Activated CD4-positive, alpha-beta memory T cell treated with anti-CD3 and anti-CD28 coated beads, Interleukin-2, amount 10 ng/mL, durations not matched to agents 7 days and 5 days (primary cell): ENCODE results near the gene PRKCE. TPM values are rescaled to one million over a fixed set of nuclear protein-coding genes. Genes with fewer than 3 reads are reported as not detected.

ENCODE experiments used
- total RNA-seq, 2 experiments: library from RNA; stranded (reverse); gene quantifications; one replicate each; pipeline ENCODE4 v1.2.3, GENCODE V29; 2021

The PRKCE gene
- total RNA-seq, 2 experiments from 2014 or later, result 20.6 to 23.3 TPM

Other genes with a start within 250 kb of the PRKCE start
- gene SRBD1, start 40.4 kb upstream of the PRKCE start, total RNA-seq, result 10 to 100 TPM; 18.1 to 18.9 TPM